MV-4-11 (cell line): ENCODE measurements around the gene ANKRD29.
"Not testable (repeated sequence)": the region's sequence is repeated elsewhere in the genome, so short reads cannot be mapped to it uniquely, and the experiment has no call there.

ENCODE experiments used
- DNase-seq: peaks from one replicate; lab custom pipeline; 2025; lab: John Stamatoyannopoulos, UW

ANKRD29 gene

DNA sequence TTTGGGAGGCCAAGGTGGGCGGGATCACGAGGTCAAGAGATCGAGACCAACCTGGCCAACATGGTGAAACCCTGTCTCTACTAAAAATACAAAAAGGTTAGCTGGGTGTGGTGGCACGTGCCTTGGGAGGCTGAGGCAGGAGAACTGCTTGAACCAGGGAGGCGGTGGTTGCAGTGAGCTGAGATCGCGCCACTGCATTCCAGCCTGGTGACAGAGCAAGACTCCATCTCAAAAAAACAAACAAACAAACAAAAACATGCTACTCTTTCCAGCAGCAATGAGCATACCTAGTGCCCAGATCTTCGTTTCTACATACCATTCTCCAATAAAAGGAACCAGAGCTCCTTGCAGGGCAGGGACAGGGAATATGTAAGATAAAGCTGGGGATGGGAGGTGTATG lies 105.2 kb downstream of the ANKRD29 start:
- not testable (repeated sequence) for DNase-seq

DNA sequence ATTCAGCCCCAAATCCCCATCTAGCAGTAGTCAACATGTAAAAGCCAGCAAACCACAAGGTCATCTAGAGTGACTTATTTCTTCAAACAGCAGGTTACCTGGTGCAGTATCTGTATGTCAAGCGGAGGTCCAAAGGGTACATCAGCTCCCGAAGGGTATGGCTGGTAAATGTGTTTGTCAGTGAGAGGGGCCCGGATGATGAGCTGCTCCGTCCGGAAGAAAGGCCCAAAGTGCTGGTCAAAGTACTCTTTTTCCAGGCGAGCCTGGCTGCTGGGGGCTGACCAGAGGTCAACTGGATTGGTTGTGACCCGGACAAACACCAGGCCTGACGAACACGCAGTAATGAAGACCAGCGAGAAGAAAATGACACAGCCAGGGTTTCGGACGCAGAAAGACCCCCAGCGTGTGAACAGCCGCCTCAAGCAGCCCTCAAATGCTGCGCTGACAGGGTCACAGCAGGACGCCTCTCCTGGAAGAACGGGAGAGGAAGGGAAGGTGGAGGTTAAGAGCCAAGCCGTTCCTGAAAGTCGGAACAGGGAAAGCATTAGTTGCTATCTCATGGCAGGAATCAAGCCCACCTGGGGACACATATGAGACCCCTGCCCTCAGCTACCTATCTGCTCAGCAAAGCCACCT lies 106.4 kb downstream of the ANKRD29 start:
- no peak for DNase-seq

DNA sequence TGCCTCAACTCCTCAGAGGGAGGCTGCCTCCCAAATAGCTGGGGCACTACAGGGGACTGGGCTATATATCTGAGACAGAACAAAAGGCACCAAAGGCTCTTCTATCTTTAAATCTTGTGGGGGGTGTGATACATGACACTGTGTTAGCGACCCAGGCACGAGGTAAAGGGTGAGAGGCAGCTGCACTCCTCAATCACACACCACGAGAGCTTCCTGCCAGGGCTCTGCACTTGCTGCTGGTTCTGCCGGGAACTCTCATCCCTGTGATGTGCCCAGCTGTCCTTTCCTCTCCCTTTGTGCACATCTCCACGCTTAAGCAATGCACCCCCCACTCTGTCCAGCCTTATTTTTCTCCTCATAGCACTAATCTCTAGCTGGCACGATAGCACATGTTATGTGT lies 108.8 kb downstream of the ANKRD29 start:
- DNase-seq, result no peak

DNA sequence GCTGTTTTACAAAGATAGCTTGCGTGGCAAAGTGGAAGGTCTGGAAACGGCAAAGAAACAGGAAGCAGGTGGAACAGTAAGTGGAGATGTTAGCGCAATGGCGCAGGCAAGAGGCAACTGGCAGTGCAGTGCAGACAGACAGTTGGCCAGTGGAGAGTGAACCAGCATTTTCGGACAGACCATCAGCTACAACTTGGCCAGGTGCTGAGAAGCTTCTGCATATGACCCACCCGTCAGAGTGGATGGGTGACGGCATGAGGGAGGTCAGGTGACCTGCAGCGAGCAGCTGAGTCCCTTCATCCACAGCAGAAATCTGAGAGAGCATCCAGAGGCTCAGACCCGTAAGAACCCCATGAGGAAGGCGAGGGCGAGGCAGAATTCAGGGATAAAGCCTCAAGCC lies 110.2 kb downstream of the ANKRD29 start:
- no peak for DNase-seq

DNA sequence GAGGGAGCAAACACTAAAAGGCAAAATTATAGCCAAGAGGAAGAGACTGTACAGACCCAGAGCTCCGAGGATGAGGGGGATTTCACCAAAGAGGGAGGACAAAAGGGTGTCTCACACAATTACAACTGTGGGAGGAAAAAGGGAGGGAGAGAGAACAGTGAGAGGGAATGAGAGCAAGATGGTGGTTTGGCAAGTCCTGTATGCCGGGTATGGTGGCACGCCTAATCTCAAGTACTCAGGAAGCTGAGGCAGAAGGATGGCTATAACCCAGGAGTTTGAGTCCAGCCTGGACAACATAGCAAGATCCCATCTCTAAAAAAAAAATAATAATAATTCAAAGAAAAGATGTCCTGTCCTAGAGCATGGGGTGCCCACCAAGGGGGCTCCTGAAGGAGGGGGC lies 110.7 kb downstream of the ANKRD29 start:
- no peak for DNase-seq

DNA sequence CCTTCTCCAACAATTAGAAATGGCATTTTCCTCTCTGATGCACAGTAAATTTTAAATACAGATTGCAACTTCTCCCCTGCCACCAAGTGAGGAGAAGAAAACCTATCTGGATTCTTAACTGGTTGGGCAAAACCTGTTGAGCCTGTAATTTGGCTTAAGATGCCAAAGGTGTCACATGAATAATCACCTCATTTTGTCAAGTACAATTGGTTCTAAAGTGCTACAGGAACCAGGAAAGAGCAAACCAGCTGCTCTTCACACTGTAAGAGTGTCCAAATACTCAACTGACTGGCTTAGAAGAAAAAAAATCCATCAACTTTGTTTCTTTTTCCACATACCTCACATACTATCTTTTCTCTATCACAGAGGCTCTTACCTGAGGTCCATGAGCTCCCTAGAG lies 111.8 kb downstream of the ANKRD29 start:
- DNase-seq, result no peak
